ENCODE results near the gene TIMM8B. TPM values are rescaled to one million over a fixed set of nuclear protein-coding genes. Genes with fewer than 3 reads are reported as not detected.

Gene TIMM8B
- total and polyA plus RNA-seq, 2 of the 4 experiments (the other 2 are of a cell fraction) = 35.5 to 103 TPM

GRCh38 chr11:112058103-112058502 lies 28.5 kb downstream of the TIMM8B start:
- no peaks in the 10 kb centered on the region; the same call in 1 of the 2 replicates for H3K4me1 ChIP-seq (ENCODE audit: control insufficient read depth, insufficient read depth, low read length)
- ATAC-seq (ENCODE audit: low read depth) (no peak), DNase-seq (no peak)
- H3K27ac ChIP-seq (ENCODE audit: insufficient read depth, low read length) = no peak overlapping the region
- no peaks in the 10 kb centered on the region for H3K27me3 ChIP-seq (ENCODE audit: control insufficient read depth, insufficient read depth, low read length)
- H3K23ac ChIP-seq (ENCODE audit: low read depth, low read length) = no peak overlapping the region
- H4K20me1 ChIP-seq (ENCODE audit: insufficient read depth, low read length) = no peaks in the 10 kb centered on the region
- H4K91ac ChIP-seq (ENCODE audit: insufficient read depth, low read depth, low read length) = no peak overlapping the region
- H2BK20ac ChIP-seq (ENCODE audit: low read depth, low read length) = no peak overlapping the region
- H3K4me3 ChIP-seq (ENCODE audit: insufficient read depth, low read depth, low read length) = no peak overlapping the region
- no peak overlapping the region for H3K18ac ChIP-seq (ENCODE audit: low read depth, low read length)
- no peak overlapping the region for H3K4me2 ChIP-seq (ENCODE audit: low read depth, low read length)
- dilution Hi-C loops (cut with HindIII; ENCODE audit: low sequenced_read_pairs, unreplicated experiment) (no loop called here), intact Hi-C loops (cut with micrococcal nuclease) (no loop called here), in situ Hi-C loops (cut with MboI; ENCODE audit: low sequenced_read_pairs) (no loop called here)
- H2BK15ac ChIP-seq (ENCODE audit: low read depth, low read length) = no peak overlapping the region
- H2AFZ ChIP-seq (replicated peaks; ENCODE audit: low read length, poor library complexity) = no peak overlapping the region
- H3K14ac ChIP-seq (replicated peaks; ENCODE audit: low read depth, low read length) = no peak overlapping the region
- WGBS, 2 experiments (ENCODE audit: extremely low coverage in 2 of 2, insufficient read length in 1 of 2) = no CpG with 5 or more reads among the region's 1 CpG
- H3K79me1 ChIP-seq (ENCODE audit: low read depth in 1 of 2, low read length in 2 of 2) = peaks cover 0 to 3% of the 10 kb centered on the region in 2 experiments; a peak in 2 of 4 replicates
- H2BK120ac ChIP-seq (ENCODE audit: low read depth, low read length) = no peak overlapping the region
- peaks cover 15% of the 10 kb centered on the region for H3K36me3 ChIP-seq (ENCODE audit: control insufficient read depth, insufficient read depth, low read length)
- no peak overlapping the region for H3K9ac ChIP-seq (ENCODE audit: low read depth, low read length)
- H4K8ac ChIP-seq (ENCODE audit: low read depth in 2 of 2, low read length in 2 of 2) = no peak overlapping the region
- H3K9me3 ChIP-seq (ENCODE audit: control insufficient read depth, insufficient read depth, low read length) = no peaks in the 10 kb centered on the region
- H2AK9ac ChIP-seq (replicated peaks; ENCODE audit: low read depth, low read length, poor library complexity) = no peak overlapping the region
- no peak for TF ChIP-seq FOS (IDR thresholded peaks at IDR 0.05; ENCODE audit: low read depth, low read length)
- TF ChIP-seq SMC3 (IDR thresholded peaks at IDR 0.05; ENCODE audit: low read depth, low read length) = no peak
- no peak for TF ChIP-seq CHD1 (IDR thresholded peaks at IDR 0.05; ENCODE audit: low read depth, low read length)
- TF ChIP-seq RFX5 (IDR thresholded peaks at IDR 0.05; ENCODE audit: low read depth, low read length) = no peak
- TF ChIP-seq MAFK (IDR thresholded peaks at IDR 0.05; ENCODE audit: low read depth, low read length) = no peak
- no peak for TF ChIP-seq NFE2L2 (IDR thresholded peaks at IDR 0.05; ENCODE audit: low read depth, low read length)
- TF ChIP-seq MXI1 (IDR thresholded peaks at IDR 0.05; ENCODE audit: borderline replicate concordance, low read depth, low read length) = no peak
- TF ChIP-seq BHLHE40 (IDR thresholded peaks at IDR 0.05; ENCODE audit: low read depth, low read length) = no peak
- no peak for TF ChIP-seq POLR2A (IDR thresholded peaks at IDR 0.05; ENCODE audit: low read depth, low read length)
- TF ChIP-seq RCOR1 (IDR thresholded peaks at IDR 0.05; ENCODE audit: insufficient replicate concordance, low read length) = no peak
- TF ChIP-seq ELK1 (IDR thresholded peaks at IDR 0.05; ENCODE audit: borderline replicate concordance, low read depth, low read length) = no peak
- POLR2A ChIA-PET (ENCODE audit: unreplicated experiment) = no interaction called here
- H3K56ac ChIP-seq (ENCODE audit: extremely low read depth, insufficient read depth, low read length) = no peak overlapping the region
- H3K4ac ChIP-seq (ENCODE audit: low read depth, low read length) = no peak overlapping the region
- H4K5ac ChIP-seq (ENCODE audit: low read depth, low read length) = no peak overlapping the region
- BruUV-seq (replicated peaks) = no TSS peak
- no peak overlapping the region for H2AK5ac ChIP-seq (ENCODE audit: low read depth, low read length)
- no peak overlapping the region for H2BK5ac ChIP-seq (ENCODE audit: low read depth, low read length, poor library complexity, severe bottlenecking)
- CTCF ChIA-PET = interaction anchor here (1.8 kb wide), 1 partner anchor 56 kb away, joined by 6 read pairs; no protein-coding TSS in a partner anchor
- H3K9me1 ChIP-seq (ENCODE audit: insufficient read depth, low read length) = no peaks in the 10 kb centered on the region; the same call in none of the 2 replicates

Measured in IMR-90 (cell line).